HL-60 (cell line): ENCODE results near the gene ASGR1.

ENCODE experiments used
- GABPA ChIP-seq: IDR thresholded peaks from 2 replicates; pipeline ENCODE4 v1.6.1; 2012; ENCODE audit warnings: low read depth
- POLR2AphosphoS5 ChIP-seq: IDR thresholded peaks from 2 replicates; pipeline ENCODE4 v1.6.1; 2012; ENCODE audit warnings: low read depth
- REST ChIP-seq: IDR thresholded peaks from 2 replicates; pipeline ENCODE4 v1.6.1; 2012; ENCODE audit warnings: low read depth; ENCODE audit not compliant: insufficient replicate concordance
- SPI1 ChIP-seq: IDR thresholded peaks from 2 replicates; pipeline ENCODE4 v1.6.1; 2012; ENCODE audit warnings: low read depth, mild to moderate bottlenecking, borderline replicate concordance
- TF ChIP-seq, protein P1 (sequence below): IDR thresholded peaks from one replicate; pipeline ENCODE4 v1.5.1; 2011; ENCODE audit warnings: low read length, control low read depth, inconsistent platforms; ENCODE audit not compliant: insufficient read depth

DNA sequence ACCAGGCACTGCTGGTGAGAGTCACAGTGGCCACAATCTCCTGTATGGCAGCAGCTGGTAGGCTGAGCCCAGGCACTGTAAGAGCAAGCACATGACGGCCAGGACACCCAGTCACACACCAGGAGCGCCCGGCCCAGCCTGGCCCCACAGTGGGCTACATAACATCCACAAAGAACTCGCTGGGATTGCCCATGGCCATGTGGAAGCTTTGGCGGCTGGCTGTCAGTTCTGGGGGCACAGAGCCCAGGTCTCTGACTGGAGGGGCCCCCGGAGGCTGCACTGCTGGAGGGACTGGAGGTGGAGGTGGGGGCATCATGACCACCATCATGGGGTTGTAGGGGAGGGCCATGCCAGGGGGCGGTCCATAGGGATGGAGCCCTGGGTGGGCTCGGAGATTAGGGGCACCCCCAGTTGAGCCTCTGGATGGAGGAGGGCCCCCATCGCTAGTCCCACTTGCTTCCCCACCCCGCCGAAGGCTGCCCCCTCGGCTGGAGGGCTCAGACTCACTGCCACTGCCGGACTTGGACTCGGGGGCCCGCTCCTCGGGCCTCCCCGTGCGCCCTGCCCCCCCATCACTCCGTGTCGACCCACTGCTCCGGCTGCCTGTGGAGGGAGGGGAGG is 46.7 kb upstream of the ASGR1 start:
- TF ChIP-seq, protein P1, sequence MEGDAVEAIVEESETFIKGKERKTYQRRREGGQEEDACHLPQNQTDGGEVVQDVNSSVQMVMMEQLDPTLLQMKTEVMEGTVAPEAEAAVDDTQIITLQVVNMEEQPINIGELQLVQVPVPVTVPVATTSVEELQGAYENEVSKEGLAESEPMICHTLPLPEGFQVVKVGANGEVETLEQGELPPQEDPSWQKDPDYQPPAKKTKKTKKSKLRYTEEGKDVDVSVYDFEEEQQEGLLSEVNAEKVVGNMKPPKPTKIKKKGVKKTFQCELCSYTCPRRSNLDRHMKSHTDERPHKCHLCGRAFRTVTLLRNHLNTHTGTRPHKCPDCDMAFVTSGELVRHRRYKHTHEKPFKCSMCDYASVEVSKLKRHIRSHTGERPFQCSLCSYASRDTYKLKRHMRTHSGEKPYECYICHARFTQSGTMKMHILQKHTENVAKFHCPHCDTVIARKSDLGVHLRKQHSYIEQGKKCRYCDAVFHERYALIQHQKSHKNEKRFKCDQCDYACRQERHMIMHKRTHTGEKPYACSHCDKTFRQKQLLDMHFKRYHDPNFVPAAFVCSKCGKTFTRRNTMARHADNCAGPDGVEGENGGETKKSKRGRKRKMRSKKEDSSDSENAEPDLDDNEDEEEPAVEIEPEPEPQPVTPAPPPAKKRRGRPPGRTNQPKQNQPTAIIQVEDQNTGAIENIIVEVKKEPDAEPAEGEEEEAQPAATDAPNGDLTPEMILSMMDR = no peak
- TF ChIP-seq POLR2AphosphoS5 (no peak), REST (no peak), SPI1 (no peak), GABPA (no peak)
